ENCODE results near the gene LRRC45.

The LRRC45 gene

DNA sequence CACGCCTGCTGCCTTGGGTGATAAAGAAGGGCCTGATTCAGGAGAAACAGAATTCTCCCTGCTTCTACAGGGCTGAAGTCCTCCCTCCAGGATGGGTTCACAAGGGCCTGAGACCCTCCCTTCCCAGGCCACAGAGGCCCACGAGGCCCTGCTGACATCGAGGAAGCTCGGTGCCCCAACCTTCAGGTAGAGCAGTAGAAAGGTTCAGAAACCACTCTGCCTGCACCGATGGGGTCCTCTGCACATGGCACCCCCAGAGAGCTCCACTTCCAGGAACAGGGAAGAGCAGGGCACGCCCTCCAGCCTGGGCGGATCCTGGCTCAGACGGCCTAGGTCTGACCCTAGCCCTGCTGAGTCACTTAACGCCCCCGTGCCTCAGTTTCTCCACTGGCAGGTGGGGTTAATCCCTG is 1.2 kb upstream of the LRRC45 start:
- peak overlapping the region; percentile 84 for H3K4me3 ChIP-seq (ENCODE audit: low read depth, low read length)
- no peak for TF ChIP-seq CTCF (IDR thresholded peaks at IDR 0.05; ENCODE audit: borderline replicate concordance, insufficient read depth, low read depth, low read length)

- no peak for TF ChIP-seq CTCF (IDR thresholded peaks at IDR 0.05; ENCODE audit: borderline replicate concordance, insufficient read depth, low read depth, low read length)
These were observed 660 bp upstream of the LRRC45 start, which contains the start of gene CENPX for GRCh38 chr17:82022310-82022980. TSS of gene CENPX (minus strand) at chr17:82022878. CDS start at chr17:82022861, 17 bp downstream.

GRCh38 chr17:82023447-82024241 is 539 bp downstream of the LRRC45 start:
- peak overlapping the region; percentile 80 for H3K4me3 ChIP-seq (ENCODE audit: low read depth, low read length)
- no peak for TF ChIP-seq CTCF (IDR thresholded peaks at IDR 0.05; ENCODE audit: borderline replicate concordance, insufficient read depth, low read depth, low read length)

More at GRCh38 chr17:82022310-82022980, 660 bp upstream of the LRRC45 start, which contains the start of gene CENPX:
- H3K4me3 ChIP-seq (ENCODE audit: low read depth, low read length), result peak within 1 kb of the TSS; percentile 84

DNA sequence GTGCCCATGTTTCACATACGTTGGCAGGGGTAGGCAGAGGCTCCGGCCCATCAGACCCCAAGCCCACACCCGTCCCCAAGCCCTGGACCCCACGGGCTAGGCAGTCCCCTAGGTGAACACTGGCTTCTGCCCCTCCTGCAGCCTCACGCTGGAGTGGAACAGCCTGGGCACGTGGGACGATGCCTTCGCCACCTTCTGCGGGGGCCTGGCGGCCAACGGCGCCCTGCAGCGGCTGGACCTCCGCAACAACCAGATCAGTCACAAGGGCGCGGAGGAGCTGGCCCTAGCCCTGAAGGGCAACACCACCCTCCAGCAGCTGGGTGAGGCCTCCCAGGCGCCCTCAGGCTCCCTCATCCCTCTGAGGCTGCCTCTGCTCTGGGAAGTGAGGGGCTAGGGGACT is 1.8 kb downstream of the LRRC45 start:
- no peak overlapping the region for H3K4me3 ChIP-seq (ENCODE audit: low read depth, low read length)

DNA sequence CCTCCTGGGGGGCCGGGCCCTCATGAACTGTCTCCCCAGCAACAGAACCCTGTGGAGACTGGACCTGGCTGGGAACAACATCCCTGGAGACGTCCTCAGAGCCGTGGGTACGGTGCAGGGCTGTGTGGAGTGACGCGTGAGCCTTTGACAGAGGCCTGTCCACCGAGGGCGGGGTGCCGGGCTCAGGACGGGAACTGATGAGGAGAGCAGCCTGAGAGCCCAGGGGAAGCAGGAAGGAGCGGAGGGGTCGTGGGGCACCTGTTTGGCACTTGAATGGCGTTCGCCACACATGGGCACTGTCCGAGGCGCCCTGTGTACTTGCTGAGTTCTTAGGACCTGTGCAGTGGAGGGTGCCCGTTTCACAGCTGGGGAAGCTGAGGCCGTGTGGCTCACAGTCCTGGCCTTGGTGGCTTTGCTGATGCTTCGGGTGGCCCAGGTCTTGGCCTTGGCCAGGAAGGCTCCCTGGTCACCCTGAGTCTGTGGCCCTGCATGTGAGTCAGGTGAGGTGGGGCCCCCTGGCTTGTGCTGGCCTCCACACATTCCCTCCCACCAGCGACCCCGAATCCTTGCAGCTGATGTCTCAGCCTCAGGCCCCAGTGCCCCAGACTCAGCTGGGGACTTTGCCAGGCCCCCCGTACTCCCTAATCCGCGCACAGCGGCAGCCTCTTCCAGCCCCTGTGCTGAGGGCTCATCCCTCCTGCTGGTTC is 2.4 kb downstream of the LRRC45 start:
- no peak for TF ChIP-seq CTCF (IDR thresholded peaks at IDR 0.05; ENCODE audit: borderline replicate concordance, insufficient read depth, low read depth, low read length)
- no peak overlapping the region for H3K4me3 ChIP-seq (ENCODE audit: low read depth, low read length)

More for the DNA sequence above, 1.8 kb downstream of the LRRC45 start:
- TF ChIP-seq CTCF (IDR thresholded peaks at IDR 0.05; ENCODE audit: borderline replicate concordance, insufficient read depth, low read depth, low read length), result no peak

- no peak for TF ChIP-seq CTCF (IDR thresholded peaks at IDR 0.05; ENCODE audit: borderline replicate concordance, insufficient read depth, low read depth, low read length)
- no peak overlapping the region for H3K4me3 ChIP-seq (ENCODE audit: low read depth, low read length)
These were observed 5.1 kb downstream of the LRRC45 start for GRCh38 chr17:82028246-82028645.

Measured in GM12875 (cell line).